HG03103 (cell line): ENCODE measurements around the gene SCGN.
"Not testable (repeated sequence)": the region's sequence is repeated elsewhere in the genome, so short reads cannot be mapped to it uniquely, and the experiment has no call there.

ENCODE experiments used
- ATAC-seq: cut with Tn5 transposase; IDR thresholded peaks from one replicate; pipeline ENCODE4 v1.9.1; 2021; ENCODE audit warnings: low read depth; ENCODE audit not compliant: unreplicated experiment

The SCGN gene

GRCh38 chr6:25717866-25718740, 66.1 kb downstream of the SCGN start:
- ATAC-seq = no peak

DNA sequence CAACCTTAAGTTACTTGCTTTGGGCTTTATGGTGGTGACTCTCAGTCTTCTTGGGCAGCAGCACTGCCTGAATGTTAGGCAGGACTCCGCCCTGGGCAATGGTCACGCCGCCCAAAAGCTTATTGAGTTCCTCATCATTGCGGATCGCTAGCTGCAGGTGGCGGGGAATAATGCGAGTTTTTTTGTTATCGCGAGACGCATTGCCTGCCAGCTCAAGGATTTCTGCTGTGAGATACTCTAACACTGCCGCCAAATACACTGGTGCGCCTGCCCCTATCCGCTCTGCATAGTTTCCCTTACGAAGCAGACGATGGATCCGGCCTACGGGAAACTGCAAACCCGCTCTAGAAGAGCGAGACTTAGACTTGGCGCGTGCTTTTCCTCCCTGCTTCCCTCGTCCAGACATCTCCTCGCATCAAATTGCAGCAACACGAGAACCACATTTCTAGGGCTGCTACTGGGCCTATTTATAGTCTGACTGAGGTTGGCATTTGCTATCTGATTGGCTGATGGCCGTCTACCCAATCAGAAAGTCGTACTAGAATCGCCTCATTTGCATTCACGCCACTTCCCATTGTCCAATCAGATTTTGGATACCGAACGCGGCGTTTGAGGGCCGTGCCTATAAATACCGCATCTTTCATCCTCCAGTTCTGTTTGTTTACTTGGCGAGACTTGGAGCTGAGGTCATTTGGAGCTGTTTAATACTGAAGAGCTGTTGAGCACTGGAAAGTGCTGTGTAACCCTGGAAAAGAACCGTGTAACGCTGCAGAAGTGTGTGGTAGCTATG, 74.3 kb downstream of the SCGN start:
- ATAC-seq = no peak

GRCh38 chr6:25727028-25727427, 75.0 kb downstream of the SCGN start:
- no peak for ATAC-seq

DNA sequence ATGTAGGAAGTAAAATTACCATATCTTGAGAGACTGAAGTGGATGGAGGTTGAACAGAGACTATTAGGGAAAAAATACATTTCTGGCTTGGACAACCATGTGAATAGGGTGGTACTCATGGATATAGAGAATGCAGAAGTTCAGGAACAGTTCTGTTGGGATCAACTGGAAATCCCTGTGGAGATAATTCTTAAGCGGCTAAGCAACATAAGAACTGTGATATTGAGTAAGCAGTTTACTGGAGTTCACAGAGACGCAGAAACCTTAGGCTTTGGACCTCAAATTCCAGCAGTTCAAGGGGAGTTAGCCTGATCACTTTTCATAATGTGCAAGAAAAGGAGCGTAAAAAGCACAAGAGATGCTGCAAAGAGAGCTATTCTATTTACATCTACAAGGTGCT, 78.9 kb downstream of the SCGN start:
- ATAC-seq = no peak

DNA sequence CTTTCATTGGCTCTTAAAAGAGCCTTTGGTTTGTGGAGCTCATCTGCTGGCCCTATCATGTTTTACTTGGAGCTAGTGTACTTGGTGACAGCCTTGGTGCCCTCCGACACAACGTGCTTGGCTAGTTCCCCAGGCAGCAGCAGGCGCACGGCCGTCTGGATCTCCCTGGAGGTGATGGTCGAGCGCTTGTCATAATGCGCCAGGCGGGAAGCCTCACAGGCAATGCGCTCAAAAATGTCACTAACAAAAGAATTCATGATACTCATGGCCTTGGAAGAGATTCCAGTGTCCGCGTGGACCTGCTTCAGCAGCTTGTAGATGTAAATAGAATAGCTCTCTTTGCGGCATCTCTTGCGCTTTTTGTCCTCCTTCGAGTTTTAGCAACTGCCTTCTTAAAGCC, 79.7 kb downstream of the SCGN start:
- ATAC-seq = no peak

DNA sequence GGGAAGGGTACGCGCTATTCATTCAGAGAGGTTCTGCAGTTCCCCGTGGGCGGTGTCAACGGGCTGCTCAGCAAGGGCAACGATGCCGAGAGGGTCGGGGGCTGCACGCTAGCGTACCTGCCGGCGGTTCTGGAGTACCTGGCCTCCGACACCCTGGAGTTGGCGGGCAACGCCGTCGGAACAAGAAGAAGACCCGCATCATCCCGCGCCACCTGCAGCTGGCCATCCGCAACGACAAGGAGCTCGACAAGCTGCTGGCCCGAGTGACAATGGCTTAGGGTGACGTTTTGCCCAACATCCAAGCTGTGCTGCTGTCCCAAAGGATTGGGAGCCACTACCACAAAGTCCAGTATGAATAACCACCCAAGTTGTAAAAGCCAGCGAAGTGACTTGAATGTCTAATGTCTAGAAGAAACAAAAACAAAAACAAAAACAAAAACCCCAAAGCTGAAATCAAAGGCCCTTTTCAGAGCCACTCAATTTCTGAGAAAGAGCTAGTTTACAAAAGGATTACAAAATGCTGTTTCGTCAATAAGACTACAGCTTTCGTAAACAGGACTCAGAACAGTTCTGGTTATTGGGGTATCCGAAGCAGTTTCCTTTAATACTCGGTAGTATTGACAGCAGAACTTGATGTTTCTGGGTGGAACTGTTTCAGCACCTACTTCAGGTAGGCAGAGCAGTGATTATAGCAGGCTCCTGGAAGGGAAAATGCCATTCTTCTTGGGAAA, 80.6 kb downstream of the SCGN start:
- ATAC-seq = no peak

DNA sequence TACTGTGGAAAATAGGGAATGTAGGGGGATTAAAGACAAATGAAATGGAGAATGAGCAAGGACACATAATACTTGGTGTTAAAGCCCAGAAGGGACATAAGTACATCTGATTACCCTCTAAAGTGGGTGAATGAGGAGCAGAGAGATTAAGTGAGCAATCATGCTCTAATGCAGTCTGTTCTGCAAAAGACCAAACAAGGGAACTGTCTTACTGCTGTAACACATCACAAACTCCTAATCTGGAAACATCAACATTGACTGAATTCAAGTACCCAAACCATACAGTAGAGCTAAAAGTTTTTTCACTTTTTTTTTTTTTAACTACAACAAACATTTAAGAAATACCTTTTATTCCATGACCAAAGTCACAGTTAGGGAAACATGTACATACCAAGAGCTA, 83.2 kb downstream of the SCGN start:
- ATAC-seq = no peak

DNA sequence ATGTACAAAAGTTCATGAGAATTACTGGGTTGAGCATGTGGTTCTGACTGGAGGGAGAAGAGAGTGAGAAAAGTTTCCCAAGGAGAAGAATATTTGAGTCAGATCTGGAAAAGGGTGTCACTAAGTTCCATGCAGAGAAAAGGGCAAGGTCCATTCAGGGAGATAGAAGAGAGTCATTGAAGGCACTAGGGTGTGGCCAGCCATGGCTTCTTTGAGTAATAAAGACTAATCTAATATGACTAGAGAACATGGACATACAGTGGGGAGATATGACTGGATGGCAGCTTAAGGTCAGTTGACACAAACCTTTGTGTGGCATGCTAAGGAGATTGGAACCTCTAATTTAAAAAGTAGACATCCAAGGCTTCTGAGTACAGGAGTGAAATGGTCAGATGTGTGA, 91.9 kb downstream of the SCGN start:
- no peak for ATAC-seq

DNA sequence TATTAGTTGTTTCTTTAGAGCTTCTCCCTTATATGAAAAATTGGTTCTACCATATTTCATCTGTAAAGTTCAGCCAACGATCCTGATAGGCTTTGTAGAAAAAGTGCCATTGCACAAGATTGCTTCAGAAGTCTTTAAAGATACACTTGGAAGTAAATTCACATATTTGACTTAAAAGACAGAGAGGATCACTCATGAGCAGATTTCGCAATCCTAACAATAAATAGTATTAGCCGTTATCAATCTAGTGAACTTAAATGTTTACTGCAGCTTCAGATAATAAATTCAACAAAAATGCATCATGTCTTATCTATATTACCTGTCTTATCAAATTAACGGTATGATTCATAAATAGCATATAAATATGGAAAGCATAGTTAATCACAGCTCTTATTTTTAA, 93.8 kb downstream of the SCGN start:
- ATAC-seq = no peak

DNA sequence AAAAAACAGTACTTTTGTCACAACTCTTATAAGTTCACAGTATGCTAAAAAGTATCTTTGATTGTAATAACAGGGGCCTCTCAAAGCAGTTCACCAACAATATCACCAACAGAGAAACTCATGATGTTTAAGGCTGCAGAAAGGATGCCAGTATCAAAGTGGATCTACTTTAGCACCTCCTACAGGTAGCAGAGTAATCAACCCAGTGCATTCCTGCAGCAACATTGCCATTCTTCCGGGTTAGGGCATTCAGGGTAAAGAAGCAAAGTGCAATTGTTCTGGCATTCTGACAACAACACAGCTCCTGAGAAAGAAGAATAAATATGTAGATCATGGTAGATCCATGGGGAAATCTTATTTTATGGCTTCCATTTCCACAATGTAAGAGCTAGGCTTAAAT, 95.0 kb downstream of the SCGN start:
- no peak for ATAC-seq

- no peak for ATAC-seq
Measured at GRCh38 chr6:25747477-25747876, 95.5 kb downstream of the SCGN start.

DNA sequence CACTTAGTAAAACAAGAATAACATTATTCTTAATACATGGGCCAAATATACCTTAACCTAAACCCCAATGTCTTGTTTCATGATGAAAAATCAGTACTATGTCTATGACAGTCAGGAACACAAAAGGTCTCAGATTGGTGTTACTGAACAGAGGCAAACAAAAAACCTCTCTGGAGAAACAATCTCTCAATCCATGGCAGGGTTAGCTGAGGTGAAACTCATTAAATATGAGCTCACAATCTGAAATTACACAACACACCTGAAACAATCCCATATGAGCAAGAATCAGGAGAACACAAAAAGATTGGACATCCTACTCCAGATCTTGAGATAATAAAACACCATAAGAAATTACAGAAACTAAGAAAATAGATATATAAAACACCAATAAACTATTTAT, 96.0 kb downstream of the SCGN start:
- no peak for ATAC-seq

GRCh38 chr6:25748601-25749517, 96.8 kb downstream of the SCGN start:
- ATAC-seq = not testable (repeated sequence)

GRCh38 chr6:25749837-25750236, 97.8 kb downstream of the SCGN start:
- no peak for ATAC-seq

DNA sequence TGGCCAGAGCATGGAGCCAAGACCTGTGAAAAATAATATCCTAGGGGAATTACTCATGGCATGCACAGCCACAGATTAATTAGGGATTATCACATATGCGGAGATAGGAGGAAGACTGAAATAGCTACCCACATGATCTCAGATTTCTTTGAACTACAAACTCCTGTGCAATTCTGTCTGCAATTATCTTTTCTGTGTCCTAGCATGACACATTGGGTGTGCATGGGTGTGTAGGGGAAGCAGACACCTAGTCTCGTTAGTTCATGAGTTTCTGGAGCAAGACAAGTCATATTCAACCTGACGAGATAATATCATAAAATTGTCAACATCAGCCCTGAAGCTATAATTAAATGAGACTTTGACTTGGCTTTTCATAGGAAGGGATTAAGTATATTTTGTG, 98.9 kb downstream of the SCGN start:
- ATAC-seq = no peak
